HEK293 (cell line): ENCODE measurements around the gene CD9.

Source experiments
- CTCF ChIA-PET: fragments of 350-600 bp; formaldehyde crosslinking; extraction: SDS; loops from one replicate; lab custom pipeline; 2021; ENCODE audit warnings: antibody characterized with exemption; lab: Yijun Ruan, JAX
- POLR2A ChIA-PET: fragments of 300-600 bp; formaldehyde crosslinking; extraction: SDS; loops from one replicate; lab custom pipeline; 2020; ENCODE audit warnings: antibody characterized with exemption, inconsistent platforms; lab: Yijun Ruan, JAX
- H3K27ac ChIP-seq: fragments of 200-500 bp; sonication (Bioruptor generic); 2 replicates; pipeline ENCODE4 v1.5.1; 2014; ENCODE audit warnings: low read depth, low read length, control low read depth, inconsistent platforms; ENCODE audit errors: extremely low read depth
- H3K36me3 ChIP-seq, 2 experiments: fragments of 200-500 bp in 1 of 2; sonication (Bioruptor generic) in 1 of 2; 1 replicate in 1 of 2; 2 replicates in 1 of 2; pipeline ENCODE4 v1.5.1; 2014 to 2017; ENCODE audit warnings: inconsistent platforms in 2 of 2, low read length in 2 of 2; ENCODE audit not compliant: control insufficient read depth in 2 of 2, insufficient read depth in 1 of 2
- H3K4me1 ChIP-seq: fragments of 200-500 bp; sonication (Bioruptor generic); 2 replicates; pipeline ENCODE4 v1.5.1; 2014; ENCODE audit warnings: mild to moderate bottlenecking, low read length, inconsistent platforms; ENCODE audit not compliant: control insufficient read depth, insufficient read depth
- H3K4me3 ChIP-seq: 2 replicates; pipeline ENCODE4 v1.5.1; 2011; ENCODE audit warnings: low read depth, mild to moderate bottlenecking, control low read depth, low read length, moderate library complexity
- H3K9me3 ChIP-seq: fragments of 200-500 bp; sonication (Bioruptor generic); 2 replicates; pipeline ENCODE4 v1.5.1; 2014; ENCODE audit warnings: low read depth, low read length, inconsistent platforms; ENCODE audit not compliant: control insufficient read depth, insufficient read depth
- EGR2 ChIP-seq: fragments of 450-650 bp; formaldehyde crosslinking; IDR thresholded peaks from 2 replicates; pipeline ENCODE4 v1.5.1; 2016; ENCODE audit warnings: low read depth, missing biosample characterization, missing genetic modification characterization
- GLI2 ChIP-seq: fragments of 450-650 bp; formaldehyde crosslinking; IDR thresholded peaks from 2 replicates; pipeline ENCODE4; 2017; ENCODE audit warnings: missing biosample characterization, missing genetic modification characterization, low read depth, borderline replicate concordance
- GLI4 ChIP-seq: fragments of 450-650 bp; formaldehyde crosslinking; IDR thresholded peaks from 2 replicates; pipeline ENCODE4 v1.5.1; 2016; ENCODE audit warnings: missing biosample characterization, missing genetic modification characterization
- KLF10 ChIP-seq: fragments of 450-650 bp; IDR thresholded peaks from 2 replicates; pipeline ENCODE4 v1.5.1; 2018; ENCODE audit warnings: missing biosample characterization, mild to moderate bottlenecking, missing genetic modification characterization
- SP2 ChIP-seq: fragments of 450-650 bp; formaldehyde crosslinking; IDR thresholded peaks from 2 replicates; pipeline ENCODE4 v1.5.1; 2016; ENCODE audit warnings: missing biosample characterization, missing genetic modification characterization
- TCF7L2 ChIP-seq: IDR thresholded peaks from 2 replicates; pipeline ENCODE4 v1.6.1; 2011; ENCODE audit warnings: low read depth, mild to moderate bottlenecking, inconsistent platforms, low read length, moderate library complexity, borderline replicate concordance
- ZFHX2 ChIP-seq: fragments of 450-650 bp; formaldehyde crosslinking; conservative IDR thresholded peaks from 2 replicates; pipeline ENCODE4 v1.5.1; 2016; ENCODE audit warnings: missing biosample characterization, missing genetic modification characterization
- ZNF146 ChIP-seq: fragments of 450-650 bp; formaldehyde crosslinking; IDR thresholded peaks from 2 replicates; pipeline ENCODE4 v1.5.1; 2016; ENCODE audit warnings: missing biosample characterization, missing genetic modification characterization
- ZNF174 ChIP-seq: fragments of 450-650 bp; formaldehyde crosslinking; IDR thresholded peaks from 2 replicates; pipeline ENCODE4 v1.5.0; 2017; ENCODE audit warnings: missing biosample characterization, mild to moderate bottlenecking, missing genetic modification characterization
- ZNF266 ChIP-seq: fragments of 450-650 bp; formaldehyde crosslinking; IDR thresholded peaks from 2 replicates; pipeline ENCODE4 v1.5.1; 2016; ENCODE audit warnings: missing biosample characterization, missing genetic modification characterization, low read depth
- ZNF350 ChIP-seq: fragments of 450-650 bp; formaldehyde crosslinking; IDR thresholded peaks from 2 replicates; pipeline ENCODE4 v1.5.0; 2017; ENCODE audit warnings: missing biosample characterization, mild to moderate bottlenecking, missing genetic modification characterization
- ZNF404 ChIP-seq: fragments of 450-650 bp; formaldehyde crosslinking; IDR thresholded peaks from 2 replicates; pipeline ENCODE4 v1.5.1; 2017; ENCODE audit warnings: missing biosample characterization, missing genetic modification characterization
- ZNF473 ChIP-seq: fragments of 450-650 bp; formaldehyde crosslinking; IDR thresholded peaks from 2 replicates; pipeline ENCODE4 v1.5.1; 2017; ENCODE audit warnings: missing biosample characterization, missing genetic modification characterization
- ZNF529 ChIP-seq: fragments of 450-650 bp; formaldehyde crosslinking; IDR thresholded peaks from 2 replicates; pipeline ENCODE4 v1.5.1; 2017; ENCODE audit warnings: missing genetic modification characterization, missing biosample characterization; ENCODE audit not compliant: insufficient replicate concordance
- ZNF571 ChIP-seq: fragments of 450-650 bp; formaldehyde crosslinking; IDR thresholded peaks from 2 replicates; pipeline ENCODE4 v1.5.0; 2017; ENCODE audit warnings: missing biosample characterization, missing genetic modification characterization
- ZNF626 ChIP-seq: fragments of 450-650 bp; sonication (Bioruptor Pico); formaldehyde crosslinking; IDR thresholded peaks from 2 replicates; pipeline ENCODE4 v1.5.1; 2018; ENCODE audit warnings: missing biosample characterization, missing genetic modification characterization, inconsistent platforms
- ZNF670 ChIP-seq: fragments of 450-650 bp; formaldehyde crosslinking; IDR thresholded peaks from 2 replicates; pipeline ENCODE4 v1.5.1; 2016; ENCODE audit warnings: missing biosample characterization, missing genetic modification characterization, low read depth
- TF ChIP-seq, protein P1 (sequence below): fragments of 450-650 bp; formaldehyde crosslinking; IDR thresholded peaks from 2 replicates; pipeline ENCODE4 v1.5.0; 2017; ENCODE audit warnings: missing biosample characterization, missing genetic modification characterization, borderline replicate concordance
- TF ChIP-seq, protein P2 (sequence below): fragments of 450-650 bp; formaldehyde crosslinking; IDR thresholded peaks from 2 replicates; pipeline ENCODE4 v1.5.1; 2016; ENCODE audit warnings: missing biosample characterization, missing genetic modification characterization
- TF ChIP-seq, protein P3 (sequence below): fragments of 450-650 bp; formaldehyde crosslinking; IDR thresholded peaks from 2 replicates; pipeline ENCODE4 v1.5.1; 2016; ENCODE audit warnings: missing biosample characterization, missing genetic modification characterization

Gene CD9

DNA sequence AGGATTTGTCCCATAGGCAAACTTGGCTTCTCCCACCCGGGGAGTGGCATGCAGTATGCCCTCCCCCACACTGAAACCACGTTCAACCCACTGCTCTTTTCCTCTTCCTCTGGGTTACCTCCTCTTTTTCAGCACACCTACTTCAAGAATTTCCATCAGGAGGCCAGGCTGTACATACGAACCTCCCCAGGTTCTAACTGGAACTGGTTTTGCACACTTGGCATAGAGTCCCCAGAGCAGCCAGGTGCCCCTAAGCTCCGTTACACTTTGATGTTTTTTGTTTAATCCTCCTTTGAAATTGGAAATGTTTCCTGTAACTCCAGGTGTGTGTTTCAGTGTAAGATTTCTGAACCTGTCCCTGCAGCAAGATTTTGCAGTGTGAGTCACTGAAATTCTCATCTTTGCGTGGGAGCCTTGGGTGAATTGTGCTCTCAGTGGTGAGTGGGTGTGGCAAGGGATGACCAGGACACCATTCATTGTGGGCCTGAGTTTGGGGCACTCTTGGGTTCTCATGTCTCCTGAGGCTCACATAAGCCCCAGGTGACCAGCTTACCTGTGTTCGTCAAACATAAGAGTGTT lies 18.2 kb downstream of the CD9 start:
- no peaks in the 10 kb centered on the region for H3K4me1 ChIP-seq

DNA sequence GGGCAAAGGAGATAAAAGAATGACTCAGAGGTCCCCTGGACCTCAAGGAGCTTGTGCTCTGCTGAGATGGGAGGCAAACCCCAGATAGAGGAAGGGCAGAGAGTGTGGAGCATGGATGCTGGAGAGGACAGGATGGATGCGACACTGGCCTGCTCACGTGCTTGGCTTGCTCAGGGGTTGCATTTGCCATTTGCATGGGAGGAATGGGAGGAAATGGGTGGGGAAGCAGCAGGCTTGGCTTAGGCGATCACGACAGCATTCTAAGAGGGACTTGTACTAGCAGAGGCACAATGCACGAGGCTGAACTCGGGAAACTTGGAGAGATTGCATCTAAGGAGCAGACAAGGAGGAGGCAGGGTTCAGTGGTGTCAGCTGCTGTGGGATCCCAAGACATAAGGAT lies 19.8 kb downstream of the CD9 start:
- Histone ChIP-seq H3K36me3 (peaks cover 0 to 3% of the 10 kb centered on the region in 2 experiments; a peak in 1 of 3 replicates), H3K4me3 (no peak overlapping the region), H3K9me3 (no peaks in the 10 kb centered on the region), H3K27ac (no peak overlapping the region), H3K4me1 (no peaks in the 10 kb centered on the region)
- ChIA-PET POLR2A (no interaction called here), CTCF (interaction anchor here (0.5 to 2.0 kb wide), 5 partner anchors 13 to 58 kb away, joined by 3 to 12 read pairs (median 4); no protein-coding TSS in a partner anchor)
- no peak for TF ChIP-seq ZNF404
- no peak for TF ChIP-seq ZNF626 (tag by site-specific recombination)
- TF ChIP-seq ZNF670 (tag by site-specific recombination) = no peak
- TF ChIP-seq GLI4 (tag by site-specific recombination) = no peak

More for the DNA sequence above, 18.2 kb downstream of the CD9 start:
- TF ChIP-seq SP2 (tag by site-specific recombination) = no peak
- TF ChIP-seq, protein P1, sequence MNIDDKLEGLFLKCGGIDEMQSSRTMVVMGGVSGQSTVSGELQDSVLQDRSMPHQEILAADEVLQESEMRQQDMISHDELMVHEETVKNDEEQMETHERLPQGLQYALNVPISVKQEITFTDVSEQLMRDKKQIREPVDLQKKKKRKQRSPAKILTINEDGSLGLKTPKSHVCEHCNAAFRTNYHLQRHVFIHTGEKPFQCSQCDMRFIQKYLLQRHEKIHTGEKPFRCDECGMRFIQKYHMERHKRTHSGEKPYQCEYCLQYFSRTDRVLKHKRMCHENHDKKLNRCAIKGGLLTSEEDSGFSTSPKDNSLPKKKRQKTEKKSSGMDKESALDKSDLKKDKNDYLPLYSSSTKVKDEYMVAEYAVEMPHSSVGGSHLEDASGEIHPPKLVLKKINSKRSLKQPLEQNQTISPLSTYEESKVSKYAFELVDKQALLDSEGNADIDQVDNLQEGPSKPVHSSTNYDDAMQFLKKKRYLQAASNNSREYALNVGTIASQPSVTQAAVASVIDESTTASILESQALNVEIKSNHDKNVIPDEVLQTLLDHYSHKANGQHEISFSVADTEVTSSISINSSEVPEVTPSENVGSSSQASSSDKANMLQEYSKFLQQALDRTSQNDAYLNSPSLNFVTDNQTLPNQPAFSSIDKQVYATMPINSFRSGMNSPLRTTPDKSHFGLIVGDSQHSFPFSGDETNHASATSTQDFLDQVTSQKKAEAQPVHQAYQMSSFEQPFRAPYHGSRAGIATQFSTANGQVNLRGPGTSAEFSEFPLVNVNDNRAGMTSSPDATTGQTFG (tag by site-specific recombination) = no peak
- no peak for TF ChIP-seq ZNF350
- TF ChIP-seq ZNF529 (tag by site-specific recombination) = no peak
- peak; percentile 35; the same call in 1 of the 2 replicates for TF ChIP-seq EGR2
- no peak for TF ChIP-seq TCF7L2
- TF ChIP-seq ZFHX2 (tag by site-specific recombination) = peak; percentile 56
- no peak for TF ChIP-seq GLI2 (tag by site-specific recombination)
- TF ChIP-seq, protein P2, sequence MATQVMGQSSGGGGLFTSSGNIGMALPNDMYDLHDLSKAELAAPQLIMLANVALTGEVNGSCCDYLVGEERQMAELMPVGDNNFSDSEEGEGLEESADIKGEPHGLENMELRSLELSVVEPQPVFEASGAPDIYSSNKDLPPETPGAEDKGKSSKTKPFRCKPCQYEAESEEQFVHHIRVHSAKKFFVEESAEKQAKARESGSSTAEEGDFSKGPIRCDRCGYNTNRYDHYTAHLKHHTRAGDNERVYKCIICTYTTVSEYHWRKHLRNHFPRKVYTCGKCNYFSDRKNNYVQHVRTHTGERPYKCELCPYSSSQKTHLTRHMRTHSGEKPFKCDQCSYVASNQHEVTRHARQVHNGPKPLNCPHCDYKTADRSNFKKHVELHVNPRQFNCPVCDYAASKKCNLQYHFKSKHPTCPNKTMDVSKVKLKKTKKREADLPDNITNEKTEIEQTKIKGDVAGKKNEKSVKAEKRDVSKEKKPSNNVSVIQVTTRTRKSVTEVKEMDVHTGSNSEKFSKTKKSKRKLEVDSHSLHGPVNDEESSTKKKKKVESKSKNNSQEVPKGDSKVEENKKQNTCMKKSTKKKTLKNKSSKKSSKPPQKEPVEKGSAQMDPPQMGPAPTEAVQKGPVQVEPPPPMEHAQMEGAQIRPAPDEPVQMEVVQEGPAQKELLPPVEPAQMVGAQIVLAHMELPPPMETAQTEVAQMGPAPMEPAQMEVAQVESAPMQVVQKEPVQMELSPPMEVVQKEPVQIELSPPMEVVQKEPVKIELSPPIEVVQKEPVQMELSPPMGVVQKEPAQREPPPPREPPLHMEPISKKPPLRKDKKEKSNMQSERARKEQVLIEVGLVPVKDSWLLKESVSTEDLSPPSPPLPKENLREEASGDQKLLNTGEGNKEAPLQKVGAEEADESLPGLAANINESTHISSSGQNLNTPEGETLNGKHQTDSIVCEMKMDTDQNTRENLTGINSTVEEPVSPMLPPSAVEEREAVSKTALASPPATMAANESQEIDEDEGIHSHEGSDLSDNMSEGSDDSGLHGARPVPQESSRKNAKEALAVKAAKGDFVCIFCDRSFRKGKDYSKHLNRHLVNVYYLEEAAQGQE (tag by site-specific recombination) = no peak
- no peak for TF ChIP-seq KLF10 (tag by site-specific recombination)
- TF ChIP-seq ZNF174 (tag by site-specific recombination) = no peak
- ChIA-PET POLR2A (interaction anchor here (1.4 kb wide), 1 partner anchor 18 kb away, joined by 4 read pairs; the partner anchor contains the start of gene CD9), CTCF (interaction anchor here (0.9 kb wide), 1 partner anchor 22 kb away, joined by 3 read pairs; no protein-coding TSS in a partner anchor)
- Histone ChIP-seq H3K27ac (no peak overlapping the region), H3K4me3 (no peak overlapping the region), H3K36me3 (no peaks in the 10 kb centered on the region), H3K9me3 (no peaks in the 10 kb centered on the region)

DNA sequence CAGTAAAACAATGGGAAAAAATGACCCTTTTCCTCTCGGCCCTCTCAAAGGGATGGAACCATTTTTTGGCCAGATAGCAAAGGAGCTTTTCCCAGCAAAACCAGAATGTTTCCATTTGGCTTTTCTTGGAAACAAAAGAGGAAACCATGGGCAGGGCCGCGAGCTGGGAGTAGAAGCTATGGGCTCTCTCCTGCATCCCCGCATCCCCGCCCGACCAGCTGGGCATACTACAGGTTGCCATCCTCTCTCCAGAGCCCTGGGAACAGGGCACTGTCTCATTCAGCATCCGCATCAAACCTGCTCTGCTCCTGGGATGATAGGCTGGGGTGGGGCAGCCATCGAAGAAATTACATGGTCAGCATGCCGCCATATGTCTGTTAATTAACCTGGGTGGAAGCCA lies 20.9 kb downstream of the CD9 start:
- Histone ChIP-seq H3K36me3 (peaks cover 0 to 14% of the 10 kb centered on the region in 2 experiments; a peak in 1 of 3 replicates), H3K4me1 (no peaks in the 10 kb centered on the region), H3K4me3 (no peak overlapping the region), H3K27ac (no peak overlapping the region), H3K9me3 (no peaks in the 10 kb centered on the region)
- ChIA-PET POLR2A (no interaction called here), CTCF (interaction anchor here (0.6 to 2.0 kb wide), 6 partner anchors 26 to 681 kb away, joined by 3 to 12 read pairs (median 4); no protein-coding TSS in a partner anchor)
- TF ChIP-seq ZNF571 = no peak
- TF ChIP-seq, protein P3, sequence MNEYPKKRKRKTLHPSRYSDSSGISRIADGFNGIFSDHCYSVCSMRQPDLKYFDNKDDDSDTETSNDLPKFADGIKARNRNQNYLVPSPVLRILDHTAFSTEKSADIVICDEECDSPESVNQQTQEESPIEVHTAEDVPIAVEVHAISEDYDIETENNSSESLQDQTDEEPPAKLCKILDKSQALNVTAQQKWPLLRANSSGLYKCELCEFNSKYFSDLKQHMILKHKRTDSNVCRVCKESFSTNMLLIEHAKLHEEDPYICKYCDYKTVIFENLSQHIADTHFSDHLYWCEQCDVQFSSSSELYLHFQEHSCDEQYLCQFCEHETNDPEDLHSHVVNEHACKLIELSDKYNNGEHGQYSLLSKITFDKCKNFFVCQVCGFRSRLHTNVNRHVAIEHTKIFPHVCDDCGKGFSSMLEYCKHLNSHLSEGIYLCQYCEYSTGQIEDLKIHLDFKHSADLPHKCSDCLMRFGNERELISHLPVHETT (tag by site-specific recombination) = no peak
- TF ChIP-seq ZNF266 (tag by site-specific recombination) = no peak
- no peak for TF ChIP-seq ZNF473 (tag by site-specific recombination)
- no peak for TF ChIP-seq ZNF146 (tag by site-specific recombination)
